Esophagus squamous epithelium (tissue), 5 donors: ENCODE results near the gene SLAMF7. TPM values are rescaled to one million over a fixed set of nuclear protein-coding genes. Genes with fewer than 3 reads are reported as not detected.

ENCODE experiments used
- DNase-seq: peaks from one replicate; lab custom pipeline; 2025; lab: John Stamatoyannopoulos, UW
- H3K27ac ChIP-seq, 4 donors: fragments of 200-600 bp; sonication (generic); one replicate each; pipeline ENCODE4 v1.5.1; 2016 to 2019; ENCODE audit warnings: mild to moderate bottlenecking in 1 of 4
- H3K27me3 ChIP-seq, 4 donors: fragments of 200-600 bp; sonication (generic); 1 replicate in 3 of 4; 2 replicates in 1 of 4; pipeline versions ENCODE4 v1.5.1 to v1.6.0; 2017 to 2021; ENCODE audit warnings: antibody characterized with exemption in 1 of 4
- H3K36me3 ChIP-seq, 3 donors: fragments of 200-600 bp; sonication (generic); one replicate each; pipeline ENCODE4 v1.5.1; 2016 to 2019
- H3K4me1 ChIP-seq, 3 donors: fragments of 200-600 bp; sonication (generic); one replicate each; pipeline ENCODE4 v1.5.1; 2017 to 2019
- H3K4me3 ChIP-seq, 4 donors: fragments of 200-600 bp; sonication (generic); 1 replicate in 3 of 4; 2 replicates in 1 of 4; pipeline ENCODE4 v1.5.1; 2016 to 2019; ENCODE audit warnings: mild to moderate bottlenecking in 2 of 4, moderate library complexity in 1 of 4
- H3K9me3 ChIP-seq, 3 donors: fragments of 200-600 bp; sonication (generic); one replicate each; pipeline ENCODE4 v1.5.1; 2016 to 2019
- POLR2A ChIP-seq, 4 donors: fragments of 450-650 bp; IDR thresholded peaks; one replicate each; pipeline ENCODE4 v1.6.1; 2017; ENCODE audit warnings: antibody characterized with exemption in 4 of 4, mild to moderate bottlenecking in 4 of 4, moderate library complexity in 3 of 4
- WGBS, 2 donors: methylation state at CpG; one replicate each; pipeline ENCODE4 v1.1.5; 2018; 5-methylcytosine and 5-hydroxymethylcytosine counted together
- intact Hi-C: fragments of 100-400 bp; cut with DNase I; formaldehyde crosslinking; loops from one replicate; pipeline ENCODE4 v1.15.0; 2022
- total RNA-seq, 4 donors: library from RNA; depleted of rRNA; stranded (reverse); fragments of >200 nt; gene quantifications; one replicate each; pipeline ENCODE4 v1.1.0, GENCODE V29; 2016
- TF ChIP-seq, protein P1 (sequence below), 6 experiments: fragments of 450-650 bp in 4 of 6; fragments of 200-600 bp in 2 of 6; sonication (generic) in 2 of 6; IDR thresholded peaks; one replicate each; pipeline ENCODE4 v1.5.1; 2016 to 2019; ENCODE audit warnings: antibody characterized with exemption in 6 of 6, mild to moderate bottlenecking in 4 of 6, moderate library complexity in 4 of 6
- donor health status: DM: yes; HTN: yes; CAD: no.

Gene SLAMF7
- total RNA-seq, 4 donors from 2014 or later = 1.8 to 3.2 (median 2.3) TPM

GRCh38 chr1:160744199-160744851, 5.3 kb downstream of the SLAMF7 start:
- H3K4me3 ChIP-seq = no peak overlapping the region
- no peak overlapping the region for H3K27ac ChIP-seq
- H3K4me1 ChIP-seq = peaks cover 3 to 14% (median 7%) of the 10 kb centered on the region in 3 donors
- 53 to 55% methylated on average over 7 of the region's 7 CpGs for WGBS, 2 donors
- DNase-seq = no peak
- TF ChIP-seq, protein P1, sequence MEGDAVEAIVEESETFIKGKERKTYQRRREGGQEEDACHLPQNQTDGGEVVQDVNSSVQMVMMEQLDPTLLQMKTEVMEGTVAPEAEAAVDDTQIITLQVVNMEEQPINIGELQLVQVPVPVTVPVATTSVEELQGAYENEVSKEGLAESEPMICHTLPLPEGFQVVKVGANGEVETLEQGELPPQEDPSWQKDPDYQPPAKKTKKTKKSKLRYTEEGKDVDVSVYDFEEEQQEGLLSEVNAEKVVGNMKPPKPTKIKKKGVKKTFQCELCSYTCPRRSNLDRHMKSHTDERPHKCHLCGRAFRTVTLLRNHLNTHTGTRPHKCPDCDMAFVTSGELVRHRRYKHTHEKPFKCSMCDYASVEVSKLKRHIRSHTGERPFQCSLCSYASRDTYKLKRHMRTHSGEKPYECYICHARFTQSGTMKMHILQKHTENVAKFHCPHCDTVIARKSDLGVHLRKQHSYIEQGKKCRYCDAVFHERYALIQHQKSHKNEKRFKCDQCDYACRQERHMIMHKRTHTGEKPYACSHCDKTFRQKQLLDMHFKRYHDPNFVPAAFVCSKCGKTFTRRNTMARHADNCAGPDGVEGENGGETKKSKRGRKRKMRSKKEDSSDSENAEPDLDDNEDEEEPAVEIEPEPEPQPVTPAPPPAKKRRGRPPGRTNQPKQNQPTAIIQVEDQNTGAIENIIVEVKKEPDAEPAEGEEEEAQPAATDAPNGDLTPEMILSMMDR (IDR thresholded peaks at IDR 0.05) = no peak
- no peak for TF ChIP-seq POLR2A (IDR thresholded peaks at IDR 0.05)
- H3K36me3 ChIP-seq = no peaks in the 10 kb centered on the region
- no peaks in the 10 kb centered on the region for H3K9me3 ChIP-seq
- intact Hi-C loops = no loop called here
- no peaks in the 10 kb centered on the region for H3K27me3 ChIP-seq

GRCh38 chr1:160744852-160745520, 5.9 kb downstream of the SLAMF7 start:
- WGBS, 2 donors = 65 to 72% methylated on average over 5 of the region's 5 CpGs
- intact Hi-C loops = no loop called here
- Histone ChIP-seq H3K4me1 (peaks cover 3 to 16% (median 7%) of the 10 kb centered on the region in 3 donors), H3K27me3 (peaks cover 0 to 4% (median 0%) of the 10 kb centered on the region in 4 donors), H3K4me3 (no peak overlapping the region), H3K27ac (no peak overlapping the region), H3K9me3 (no peaks in the 10 kb centered on the region), H3K36me3 (no peaks in the 10 kb centered on the region)
- no peak for DNase-seq
- TF ChIP-seq POLR2A (IDR thresholded peaks at IDR 0.05) = no peak
- TF ChIP-seq, protein P1 (IDR thresholded peaks at IDR 0.05) = no peak

GRCh38 chr1:160745551-160745950, 6.5 kb downstream of the SLAMF7 start:
- H3K36me3 ChIP-seq = no peaks in the 10 kb centered on the region
- H3K4me3 ChIP-seq = no peak overlapping the region
- H3K4me1 ChIP-seq = peaks cover 3 to 16% (median 7%) of the 10 kb centered on the region in 3 donors
- TF ChIP-seq POLR2A (IDR thresholded peaks at IDR 0.05) = no peak
- TF ChIP-seq, protein P1 (IDR thresholded peaks at IDR 0.05) = no peak
- H3K27ac ChIP-seq = no peak overlapping the region
- no peaks in the 10 kb centered on the region for H3K9me3 ChIP-seq
- peaks cover 0 to 10% (median 0%) of the 10 kb centered on the region in 4 donors for H3K27me3 ChIP-seq
- intact Hi-C loops = no loop called here
- 17 to 27% methylated on average over 1 of the region's 1 CpG for WGBS, 2 donors
- no peak for DNase-seq

DNA sequence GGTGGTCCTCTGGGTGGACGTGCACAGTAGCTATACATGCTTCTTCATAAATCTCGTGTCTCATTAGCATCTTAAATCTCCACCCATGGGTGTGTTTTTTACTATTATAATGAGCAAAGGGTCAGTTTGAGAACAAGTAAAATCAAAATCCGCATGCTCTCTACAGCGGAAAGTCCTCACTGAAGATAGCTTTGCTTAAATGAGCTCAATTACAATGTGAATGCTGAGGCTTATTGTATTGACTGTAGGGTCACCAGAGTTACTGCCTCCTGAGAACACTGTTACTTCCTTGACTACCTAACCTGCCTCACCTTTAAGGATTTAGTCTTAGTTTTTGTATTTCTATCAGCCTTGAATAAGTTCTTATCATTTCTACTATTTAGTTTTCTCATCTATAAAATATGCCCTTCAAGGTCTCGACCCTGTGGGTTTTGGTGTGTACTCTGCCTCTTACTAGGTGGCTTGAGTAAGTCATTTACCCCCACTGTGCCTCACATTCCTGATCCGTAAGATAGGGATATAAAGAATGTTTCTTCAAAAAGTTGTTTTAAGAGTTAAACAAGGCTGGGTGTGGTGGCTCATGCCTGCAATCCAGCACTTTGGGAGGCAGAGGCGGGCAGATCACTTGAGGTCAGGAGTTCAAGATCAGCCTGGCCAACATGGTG, 7.9 kb downstream of the SLAMF7 start:
- no peak for TF ChIP-seq POLR2A (IDR thresholded peaks at IDR 0.05)
- TF ChIP-seq, protein P1 (IDR thresholded peaks at IDR 0.05) = no peak
- H3K9me3 ChIP-seq = no peaks in the 10 kb centered on the region
- peaks cover 3 to 16% (median 7%) of the 10 kb centered on the region in 3 donors for H3K4me1 ChIP-seq
- intact Hi-C loops = no loop called here
- H3K36me3 ChIP-seq = no peaks in the 10 kb centered on the region
- H3K27ac ChIP-seq = no peak overlapping the region
- no peak for DNase-seq
- H3K27me3 ChIP-seq = peaks cover 0 to 11% (median 0%) of the 10 kb centered on the region in 4 donors
- 82% methylated on average over 7 of the region's 7 CpGs for WGBS, 2 donors
- H3K4me3 ChIP-seq = no peak overlapping the region

GRCh38 chr1:160747717-160748116, 8.7 kb downstream of the SLAMF7 start:
- no peak for DNase-seq

More at GRCh38 chr1:160747717-160748116, 8.7 kb downstream of the SLAMF7 start:
- Histone ChIP-seq H3K9me3 (no peaks in the 10 kb centered on the region), H3K27me3 (peaks cover 0 to 11% (median 0%) of the 10 kb centered on the region in 4 donors), H3K4me1 (peaks cover 3 to 16% (median 7%) of the 10 kb centered on the region in 3 donors), H3K4me3 (no peak overlapping the region), H3K36me3 (no peaks in the 10 kb centered on the region), H3K27ac (no peak overlapping the region)
- intact Hi-C loops = no loop called here
- TF ChIP-seq, protein P1 (IDR thresholded peaks at IDR 0.05) = no peak
- TF ChIP-seq POLR2A (IDR thresholded peaks at IDR 0.05) = no peak
